ENCODE measurements around the gene CEP76.

CEP76 gene, protein sequence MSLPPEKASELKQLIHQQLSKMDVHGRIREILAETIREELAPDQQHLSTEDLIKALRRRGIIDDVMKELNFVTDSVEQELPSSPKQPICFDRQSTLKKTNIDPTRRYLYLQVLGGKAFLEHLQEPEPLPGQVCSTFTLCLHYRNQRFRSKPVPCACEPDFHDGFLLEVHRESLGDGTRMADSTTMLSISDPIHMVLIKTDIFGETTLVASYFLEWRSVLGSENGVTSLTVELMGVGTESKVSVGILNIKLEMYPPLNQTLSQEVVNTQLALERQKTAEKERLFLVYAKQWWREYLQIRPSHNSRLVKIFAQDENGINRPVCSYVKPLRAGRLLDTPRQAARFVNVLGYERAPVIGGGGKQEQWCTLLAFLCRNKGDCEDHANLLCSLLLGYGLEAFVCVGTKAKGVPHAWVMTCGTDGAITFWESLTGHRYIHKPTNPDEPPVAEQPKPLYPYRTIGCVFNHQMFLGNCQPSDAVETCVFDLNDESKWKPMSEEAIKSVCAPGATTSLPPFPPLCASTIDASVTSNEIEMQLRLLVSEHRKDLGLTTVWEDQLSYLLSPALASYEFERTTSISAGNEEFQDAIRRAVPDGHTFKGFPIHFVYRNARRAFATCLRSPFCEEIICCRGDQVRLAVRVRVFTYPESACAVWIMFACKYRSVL

GRCh38 chr18:12702221-12703095 lies at the start of gene CEP76, which contains the start of gene PSMG2:
CEP76 (minus strand) TSS chr18:12702723; CDS start chr18:12702548, 175 bp downstream.
PSMG2 (plus strand) TSS chr18:12703042; CDS start chr18:12703108, 66 bp downstream.
- DNase-seq (ENCODE audit: low spot score), result peak; percentile 88

DNA sequence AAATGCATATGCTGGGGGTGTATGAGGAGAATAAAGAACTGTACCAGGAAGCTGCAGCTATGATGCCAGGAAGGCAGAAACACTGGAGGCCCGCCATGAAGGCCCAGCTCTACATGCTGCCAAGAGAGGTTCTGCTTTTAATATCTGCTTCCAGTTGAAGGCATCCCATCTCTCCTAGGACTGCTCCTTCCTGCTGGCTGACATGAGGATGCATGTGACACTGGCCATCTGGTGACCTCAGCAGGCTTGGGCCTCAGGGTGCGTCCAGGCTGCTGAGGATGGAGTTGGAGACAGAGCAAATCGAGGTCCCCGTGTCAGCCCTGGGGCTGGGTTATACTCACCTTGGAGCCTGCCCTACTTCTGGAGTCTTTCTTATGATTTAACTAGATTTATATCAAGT lies 49.4 kb upstream of the CEP76 start:
- no peak for DNase-seq (ENCODE audit: low spot score)

DNA sequence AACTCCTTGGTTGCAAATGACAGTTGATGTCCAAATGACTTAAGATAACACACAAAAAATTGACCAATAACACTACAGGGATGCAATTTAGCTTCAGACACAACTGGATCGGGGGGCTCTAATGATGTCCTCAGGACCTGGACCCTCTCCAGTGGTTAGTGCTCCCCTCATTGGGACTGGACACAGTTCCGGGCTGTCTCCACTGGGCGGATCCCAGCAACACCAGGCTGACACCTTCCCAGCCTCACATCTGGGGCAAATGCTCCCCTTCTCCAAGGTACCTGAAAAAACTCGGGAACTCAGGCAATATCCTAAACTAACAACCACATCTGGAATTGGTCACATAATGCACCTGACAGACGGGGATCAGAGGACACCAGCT lies 49.0 kb upstream of the CEP76 start:
- no peak for DNase-seq (ENCODE audit: low spot score)

DNA sequence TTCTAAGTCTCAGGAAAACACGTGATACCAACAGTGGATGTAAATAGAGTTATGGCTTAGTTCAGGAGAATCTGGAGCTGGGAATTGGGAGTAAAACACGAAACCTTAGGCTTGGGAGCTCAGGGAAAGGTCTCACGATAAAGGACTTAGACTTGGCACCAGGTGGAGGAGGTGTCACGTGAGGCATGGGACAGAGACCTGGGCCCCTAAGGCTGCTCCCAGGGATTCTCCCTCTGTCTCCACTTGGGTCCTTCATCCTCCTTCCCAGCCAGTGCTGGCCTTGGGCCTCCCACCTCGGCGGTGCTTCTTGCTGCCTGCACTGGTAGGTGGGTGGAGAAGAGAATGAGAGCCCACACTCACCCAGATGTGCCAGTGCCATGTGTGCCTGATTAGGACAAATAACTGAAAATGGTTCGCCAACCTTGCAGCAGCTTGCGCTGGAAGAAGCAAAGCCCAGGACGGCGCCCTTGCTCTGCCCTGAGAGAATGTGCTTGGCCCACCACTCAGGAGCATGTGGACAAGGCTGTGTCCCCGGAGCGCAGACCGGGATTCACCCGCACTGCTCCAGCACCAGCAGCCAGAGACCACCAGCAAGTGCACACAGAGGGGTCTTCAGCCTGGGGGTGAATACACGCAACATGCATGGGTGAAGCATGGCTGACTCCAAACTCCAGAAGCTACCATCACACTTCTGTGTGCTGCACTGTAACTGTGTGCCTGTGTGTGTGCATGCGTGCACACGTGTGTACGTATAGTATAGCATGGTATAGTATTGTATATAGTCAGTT lies 48.4 kb upstream of the CEP76 start:
- DNase-seq (ENCODE audit: low spot score), result no peak

GRCh38 chr18:12750076-12750714 lies 47.7 kb upstream of the CEP76 start:
- no peak for DNase-seq (ENCODE audit: low spot score)

- DNase-seq (ENCODE audit: low spot score), result no peak
These were observed 46.6 kb upstream of the CEP76 start for GRCh38 chr18:12749121-12749520.

DNA sequence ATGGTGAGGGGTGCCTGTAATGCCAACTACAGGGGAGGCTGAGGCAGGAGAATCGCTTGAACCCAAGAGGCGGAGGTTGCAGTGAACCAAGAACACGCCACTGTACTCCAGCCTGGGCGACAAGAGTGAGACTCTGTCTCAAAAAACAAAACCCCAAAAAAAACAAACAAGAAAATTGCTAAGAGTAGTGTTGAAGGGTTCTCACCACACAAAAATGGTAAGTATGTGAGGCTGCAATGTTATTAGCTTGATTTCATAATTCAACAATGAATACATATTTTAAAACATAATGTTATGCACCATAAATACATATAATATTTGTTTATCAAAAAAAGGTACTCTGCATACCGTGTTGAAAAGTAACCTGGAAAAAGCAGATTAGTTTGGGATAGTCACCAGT lies 46.1 kb upstream of the CEP76 start:
- no peak for DNase-seq (ENCODE audit: low spot score)

DNA sequence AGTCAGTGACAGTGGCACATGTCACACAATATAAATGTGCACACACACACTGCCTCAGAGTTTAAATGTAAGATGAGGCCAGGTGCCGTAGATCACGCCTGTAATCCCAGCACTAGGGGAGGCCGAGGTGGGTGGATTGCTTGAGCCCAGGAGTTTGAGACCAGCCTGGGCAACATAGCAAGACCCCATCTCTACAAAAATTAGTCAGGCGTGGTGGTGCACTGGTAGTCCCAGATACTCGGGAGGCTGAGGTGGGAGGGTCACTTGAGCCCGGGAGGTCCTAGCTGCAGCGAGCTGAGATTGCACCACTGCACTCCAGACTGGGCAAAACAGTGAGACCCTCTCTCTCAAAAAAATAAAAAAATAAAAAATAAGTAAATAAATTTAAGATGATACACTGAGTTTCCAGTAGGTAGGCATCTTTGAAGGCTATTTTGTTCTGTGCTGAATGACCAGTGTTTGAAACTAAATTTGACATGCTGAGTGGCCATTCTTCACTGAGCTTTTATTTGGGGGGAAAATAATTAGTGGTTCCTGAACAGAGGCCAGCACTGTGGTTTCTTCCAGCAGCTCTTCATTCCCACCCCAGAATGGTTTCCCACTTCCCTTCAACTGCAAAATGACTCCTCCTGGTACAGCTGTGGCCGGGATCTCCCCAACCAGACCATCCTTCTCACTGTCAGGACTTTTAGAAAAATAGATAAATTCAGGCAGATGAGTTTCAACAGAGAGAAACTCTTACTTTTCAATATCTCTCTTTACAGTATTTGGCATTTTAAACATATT lies 45.2 kb upstream of the CEP76 start:
- no peak for DNase-seq (ENCODE audit: low spot score)

DNA sequence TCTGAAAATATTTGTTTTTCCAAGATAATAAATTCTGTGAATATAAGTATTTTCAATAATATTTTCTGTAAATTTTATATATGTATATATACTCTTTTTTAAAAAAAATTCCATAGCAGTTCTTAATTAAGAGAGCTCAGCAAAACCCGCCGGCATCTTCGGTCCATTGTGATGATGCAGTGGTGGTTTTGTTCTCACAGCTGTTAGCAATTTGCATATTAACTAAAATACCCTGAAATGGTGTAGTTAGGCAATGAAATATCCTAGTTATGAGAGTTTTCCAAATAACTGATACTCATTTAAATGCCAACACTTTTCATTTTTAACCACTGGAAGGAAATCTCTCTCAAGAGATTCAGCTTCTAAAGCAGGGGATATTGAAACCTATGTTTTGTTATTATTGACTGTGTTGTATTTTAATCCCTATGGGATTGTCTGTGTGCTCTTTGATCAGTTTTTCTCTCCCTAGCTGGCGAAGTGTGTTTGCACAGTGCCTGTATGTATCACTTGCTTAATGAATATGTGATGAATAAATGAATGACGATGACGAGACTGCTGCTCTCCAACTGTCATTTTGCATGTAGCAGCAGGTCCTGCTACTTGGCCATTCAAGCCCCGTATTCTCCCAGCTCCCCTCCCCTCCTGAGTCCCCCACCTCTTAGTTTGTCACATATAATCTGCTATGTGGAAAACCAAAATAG lies 42.7 kb upstream of the CEP76 start:
- no peak for DNase-seq (ENCODE audit: low spot score)

DNA sequence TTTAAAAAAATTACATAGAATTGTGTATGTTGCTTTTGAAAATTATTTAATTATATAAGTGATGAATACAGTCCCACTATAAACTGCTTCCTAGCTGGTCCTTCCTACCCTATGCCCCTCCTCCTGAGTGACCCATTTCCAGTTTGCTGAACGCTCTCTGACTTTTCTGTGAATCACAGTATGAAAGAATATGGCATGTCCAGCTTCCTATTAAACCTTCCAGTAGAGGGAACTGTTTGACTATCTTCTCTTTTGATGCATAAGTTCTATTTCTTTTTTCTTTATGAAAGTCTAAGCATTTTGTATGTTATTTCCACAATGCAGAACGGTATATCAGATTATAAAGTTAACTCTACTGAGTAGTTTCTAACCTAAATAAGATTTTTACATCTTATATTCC lies 41.6 kb upstream of the CEP76 start:
- peak; percentile 70 for DNase-seq (ENCODE audit: low spot score)

- no peak for DNase-seq (ENCODE audit: low spot score)
These were observed 39.9 kb upstream of the CEP76 start for GRCh38 chr18:12742453-12742852.

- peak; percentile 66 for DNase-seq (ENCODE audit: low spot score)
These were observed 38.8 kb upstream of the CEP76 start for GRCh38 chr18:12741351-12741750.

DNA sequence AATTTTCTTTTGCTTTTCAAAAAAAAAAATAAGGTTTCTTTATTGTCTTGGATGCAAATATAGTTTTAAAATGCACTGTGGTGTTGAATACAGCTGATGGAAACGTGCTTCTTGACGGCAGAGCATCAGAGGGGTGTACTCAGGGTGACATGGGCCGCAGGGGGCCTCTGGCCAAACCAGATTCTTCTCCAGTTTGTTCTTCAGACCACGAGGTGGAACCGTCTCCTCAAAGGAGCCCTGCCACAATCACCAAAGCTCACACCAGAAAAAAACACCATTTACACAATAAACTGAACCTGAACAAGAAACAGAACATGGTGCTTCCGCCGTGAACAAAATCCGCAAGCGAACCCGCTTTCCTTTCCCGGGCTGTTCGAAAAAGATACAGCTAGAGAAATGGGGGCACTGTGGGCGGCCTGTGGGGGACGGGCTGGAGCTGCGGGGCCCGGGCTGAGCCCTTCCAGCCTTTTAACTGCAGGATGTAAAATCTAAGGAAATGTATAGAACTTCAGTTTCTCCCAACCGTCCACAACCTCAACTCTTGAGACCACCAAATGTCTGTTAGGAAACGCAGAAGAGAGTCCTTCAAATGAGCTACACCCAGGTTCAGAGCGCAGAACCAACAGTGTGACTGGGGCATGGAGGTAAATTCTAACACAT lies 34.9 kb upstream of the CEP76 start:
- DNase-seq (ENCODE audit: low spot score), result no peak

DNA sequence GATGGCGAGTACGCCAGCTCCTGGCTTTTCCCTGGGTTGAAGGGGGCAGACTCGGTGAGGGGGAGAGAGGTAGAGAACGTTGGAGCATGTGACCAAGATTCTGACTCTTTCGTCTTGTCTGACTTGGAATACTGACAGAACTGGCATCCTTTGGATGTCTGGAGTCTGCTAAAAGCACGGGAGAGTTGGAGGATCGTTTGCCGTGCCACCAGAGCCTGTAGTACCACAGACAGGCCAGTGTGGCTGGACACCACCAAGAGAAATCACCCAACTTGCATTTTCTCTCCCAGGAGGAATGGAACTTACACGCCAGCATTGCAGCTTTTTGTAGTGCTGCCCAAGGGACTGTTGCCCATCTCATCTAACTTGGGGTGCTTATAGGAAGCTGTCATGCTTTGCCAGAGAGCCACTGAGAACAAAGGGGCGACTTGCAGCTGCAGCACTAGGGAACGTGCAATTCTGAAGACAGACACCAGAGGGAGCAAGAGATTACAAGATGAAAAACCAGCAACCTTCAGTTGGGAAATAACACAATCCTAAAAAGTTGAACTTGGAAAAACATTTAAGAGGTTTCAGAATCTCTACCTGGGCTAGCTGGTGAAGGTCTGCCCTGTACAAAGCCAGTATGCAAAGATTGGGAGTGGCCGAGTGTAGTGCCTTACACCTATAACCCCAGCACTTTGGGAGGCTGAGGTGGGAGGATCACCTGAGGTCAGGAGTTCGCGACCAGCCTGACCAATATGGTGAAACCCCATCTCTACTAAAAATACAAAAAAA lies 24.4 kb upstream of the CEP76 start:
- DNase-seq (ENCODE audit: low spot score), result peak; percentile 57

GRCh38 chr18:12726331-12726730 lies 23.8 kb upstream of the CEP76 start:
- DNase-seq (ENCODE audit: low spot score), result no peak

DNA sequence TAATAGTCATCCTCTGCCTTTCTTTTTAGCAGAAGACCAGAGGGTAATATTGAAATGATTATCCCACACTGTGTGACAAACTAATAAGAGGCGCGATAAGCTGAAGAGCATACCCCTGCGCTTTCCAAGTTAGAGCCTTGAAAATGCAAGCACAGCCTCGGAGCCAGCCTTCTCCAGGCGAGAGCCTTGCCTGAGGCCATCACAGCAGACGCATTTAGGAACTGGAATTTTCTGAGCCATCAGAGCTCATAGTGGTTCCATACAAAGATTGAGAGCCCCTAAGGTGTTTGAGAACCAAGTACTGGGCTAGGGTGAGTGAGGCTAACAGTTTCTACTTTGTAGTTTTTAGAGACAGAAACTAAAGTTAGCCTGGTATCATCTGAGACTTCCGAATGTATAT lies 20.2 kb upstream of the CEP76 start:
- DNase-seq (ENCODE audit: low spot score), result no peak

DNA sequence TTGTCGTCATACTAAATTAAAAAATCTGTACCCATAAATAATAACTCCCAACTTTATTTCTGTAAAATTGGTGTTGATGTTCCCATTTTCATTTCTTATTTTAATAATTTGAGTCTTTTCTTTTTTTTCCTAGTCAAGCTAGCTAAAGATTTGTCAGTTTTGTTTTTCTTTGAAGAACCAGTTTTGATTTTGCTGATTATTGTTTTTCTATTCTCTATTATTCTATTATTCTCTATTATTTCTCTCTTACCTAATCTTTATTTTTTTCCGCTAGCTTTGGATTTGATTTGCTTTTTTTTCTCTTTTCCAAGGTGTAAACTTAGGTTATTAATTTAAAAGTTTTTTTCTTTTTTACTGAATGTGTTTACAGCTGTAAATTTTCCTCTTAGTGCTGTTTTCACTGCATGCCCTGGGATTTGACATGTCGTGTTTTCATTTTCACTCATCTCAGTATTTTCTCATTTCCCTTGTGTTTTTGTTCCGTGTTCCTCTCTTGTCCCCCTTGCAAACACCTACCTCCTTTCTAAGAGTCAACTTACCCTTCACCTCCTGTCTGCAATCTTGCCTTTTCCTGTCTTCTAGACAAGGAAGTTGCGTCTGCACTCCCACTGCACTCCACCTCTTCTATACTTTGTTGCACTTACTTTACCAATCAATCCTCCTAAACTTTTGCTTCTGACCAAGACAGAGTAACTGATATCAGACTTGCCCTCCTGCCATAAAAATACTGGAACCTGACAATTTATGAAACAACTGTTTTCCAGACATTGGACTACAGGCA lies 19.2 kb upstream of the CEP76 start:
- DNase-seq (ENCODE audit: low spot score), result no peak

- DNase-seq (ENCODE audit: low spot score), result no peak
These were observed 8.9 kb upstream of the CEP76 start for GRCh38 chr18:12711446-12711845.

Data from SW480 (cell line).